IMR-90 (cell line): Measurements from ENCODE around the gene ESAM. TPM values are rescaled to one million over a fixed set of nuclear protein-coding genes. Genes with fewer than 3 reads are reported as not detected.
A peak's percentile ranks its signal among the peaks of the same experiment; 100 is the strongest.

ENCODE experiments used
- ATAC-seq: fragments of 200-7000 bp; cut with Tn5 transposase; 2 replicates; pipeline ENCODE4 v1.9.1; 2020; ENCODE audit warnings: low read depth, mild to moderate bottlenecking, moderate library complexity
- BruUV-seq: library from RNA; stranded (reverse); fragments of 400-500 nt; replicated peaks from 2 replicates; lab custom pipeline; 2021; lab: Mats Ljungman, UMichigan
- CTCF ChIA-PET: fragments of 300-600 bp; formaldehyde crosslinking; extraction: SDS; loops from one replicate; lab custom pipeline; 2021; ENCODE audit warnings: antibody characterized with exemption; lab: Yijun Ruan, JAX
- POLR2A ChIA-PET: fragments of 300-600 bp; sonication (Branson Sonifier 250); formaldehyde crosslinking; loops from one replicate; lab custom pipeline; 2022; ENCODE audit warnings: antibody characterized with exemption; ENCODE audit not compliant: unreplicated experiment; lab: Charles Lee
- DNase-seq: peaks from one replicate; pipeline ENCODE4 v3.0.0; 2013
- H2AFZ ChIP-seq: replicated peaks from 2 replicates; pipeline ENCODE3; 2013; ENCODE audit warnings: low read length, mild to moderate bottlenecking; ENCODE audit not compliant: poor library complexity
- H2AK5ac ChIP-seq: 2 replicates; pipeline ENCODE4 v1.6.1; 2013; ENCODE audit warnings: low read depth, low read length, inconsistent platforms
- H2AK9ac ChIP-seq: replicated peaks from 2 replicates; pipeline ENCODE3; 2013; ENCODE audit warnings: mild to moderate bottlenecking, low read depth, low read length, moderate library complexity; ENCODE audit not compliant: poor library complexity
- H2BK120ac ChIP-seq: 2 replicates; pipeline ENCODE4 v1.6.1; 2013; ENCODE audit warnings: low read depth, low read length, inconsistent platforms
- H2BK15ac ChIP-seq: 3 replicates; pipeline ENCODE4 v1.6.1; 2013; ENCODE audit warnings: low read depth, low read length, inconsistent platforms
- H2BK20ac ChIP-seq: 2 replicates; pipeline ENCODE4 v1.6.1; 2013; ENCODE audit warnings: low read depth, mild to moderate bottlenecking, inconsistent platforms, low read length, moderate library complexity
- H2BK5ac ChIP-seq: 2 replicates; pipeline ENCODE4 v1.6.1; 2013; ENCODE audit warnings: mild to moderate bottlenecking, low read depth, low read length, inconsistent platforms; ENCODE audit not compliant: poor library complexity, severe bottlenecking
- H3K14ac ChIP-seq: replicated peaks from 2 replicates; pipeline ENCODE4 v1.6.1; 2013; ENCODE audit warnings: low read depth, low read length, inconsistent platforms
- H3K18ac ChIP-seq: 2 replicates; pipeline ENCODE4 v1.6.1; 2013; ENCODE audit warnings: low read depth, low read length, control low read depth
- H3K23ac ChIP-seq: 2 replicates; pipeline ENCODE4 v1.6.1; 2013; ENCODE audit warnings: low read depth, low read length, inconsistent platforms
- H3K27ac ChIP-seq: 2 replicates; pipeline ENCODE4 v1.5.1; 2013; ENCODE audit warnings: mild to moderate bottlenecking, control low read depth, low read length; ENCODE audit not compliant: insufficient read depth
- H3K27me3 ChIP-seq: 2 replicates; pipeline ENCODE4 v1.6.1; 2013; ENCODE audit warnings: low read length; ENCODE audit not compliant: control insufficient read depth, insufficient read depth
- H3K36me3 ChIP-seq: 2 replicates; pipeline ENCODE4 v1.6.1; 2013; ENCODE audit warnings: low read length, mixed read lengths; ENCODE audit not compliant: control insufficient read depth, insufficient read depth
- H3K4ac ChIP-seq: 2 replicates; pipeline ENCODE4 v1.6.1; 2013; ENCODE audit warnings: low read depth, low read length, inconsistent platforms
- H3K4me1 ChIP-seq: 2 replicates; pipeline ENCODE4 v1.6.1; 2013; ENCODE audit warnings: low read length, mixed read lengths; ENCODE audit not compliant: control insufficient read depth, insufficient read depth
- H3K4me2 ChIP-seq: 2 replicates; pipeline ENCODE4 v1.6.1; 2013; ENCODE audit warnings: low read depth, mild to moderate bottlenecking, control low read depth, low read length, moderate library complexity
- H3K4me3 ChIP-seq: 2 replicates; pipeline ENCODE4 v1.5.1; 2013; ENCODE audit warnings: low read depth, mild to moderate bottlenecking, control low read depth, low read length, moderate library complexity; ENCODE audit not compliant: insufficient read depth
- H3K56ac ChIP-seq: 2 replicates; pipeline ENCODE4 v1.6.1; 2013; ENCODE audit warnings: low read length, inconsistent platforms; ENCODE audit not compliant: insufficient read depth; ENCODE audit errors: extremely low read depth
- H3K79me1 ChIP-seq, 2 experiments: 2 replicates each; pipeline ENCODE4 v1.6.1; 2013; ENCODE audit warnings: low read length in 2 of 2, inconsistent platforms in 1 of 2, low read depth in 1 of 2
- H3K9ac ChIP-seq: 2 replicates; pipeline ENCODE4 v1.6.1; 2013; ENCODE audit warnings: low read depth, low read length, control low read depth
- H3K9me1 ChIP-seq: 2 replicates; pipeline ENCODE4 v1.6.1; 2013; ENCODE audit warnings: low read length, inconsistent platforms; ENCODE audit not compliant: insufficient read depth
- H3K9me3 ChIP-seq: 2 replicates; pipeline ENCODE4 v1.6.1; 2013; ENCODE audit warnings: low read length; ENCODE audit not compliant: control insufficient read depth, insufficient read depth
- H4K20me1 ChIP-seq: 2 replicates; pipeline ENCODE4 v1.6.1; 2013; ENCODE audit warnings: low read length, inconsistent platforms; ENCODE audit not compliant: insufficient read depth
- H4K5ac ChIP-seq: 2 replicates; pipeline ENCODE4 v1.6.1; 2013; ENCODE audit warnings: mild to moderate bottlenecking, low read depth, low read length, control low read depth
- H4K8ac ChIP-seq, 2 experiments: 2 replicates each; pipeline ENCODE4 v1.6.1; 2013; ENCODE audit warnings: low read depth in 2 of 2, low read length in 2 of 2, control low read depth in 1 of 2, inconsistent platforms in 1 of 2
- H4K91ac ChIP-seq: 2 replicates; pipeline ENCODE4 v1.6.1; 2013; ENCODE audit warnings: low read depth, low read length, inconsistent platforms; ENCODE audit not compliant: insufficient read depth
- BHLHE40 ChIP-seq: fragments of 150-350 bp; IDR thresholded peaks from 2 replicates; pipeline ENCODE4 v1.6.1; 2016; ENCODE audit warnings: mild to moderate bottlenecking, low read depth, low read length
- CEBPB ChIP-seq: IDR thresholded peaks from 2 replicates; pipeline ENCODE4 v1.6.1; 2012; ENCODE audit warnings: low read depth, low read length, improper control_type of control experiment
- MAZ ChIP-seq: IDR thresholded peaks from 2 replicates; pipeline ENCODE4 v1.6.1; 2012; ENCODE audit warnings: low read depth, mild to moderate bottlenecking, low read length, improper control_type of control experiment, moderate library complexity, borderline replicate concordance
- RAD21 ChIP-seq: IDR thresholded peaks from 2 replicates; pipeline ENCODE4 v1.6.1; 2012; ENCODE audit warnings: low read length, improper control_type of control experiment
- RCOR1 ChIP-seq: IDR thresholded peaks from 2 replicates; pipeline ENCODE4 v1.6.1; 2012; ENCODE audit warnings: mild to moderate bottlenecking, low read length, improper control_type of control experiment; ENCODE audit not compliant: insufficient replicate concordance
- SMC3 ChIP-seq: fragments of 150-350 bp; IDR thresholded peaks from 2 replicates; pipeline ENCODE4 v1.6.1; 2016; ENCODE audit warnings: low read depth, mild to moderate bottlenecking, antibody characterized with exemption, low read length, moderate library complexity
- USF2 ChIP-seq: fragments of 150-350 bp; IDR thresholded peaks from 2 replicates; pipeline ENCODE4 v1.6.1; 2017; ENCODE audit warnings: mild to moderate bottlenecking, antibody characterized with exemption, low read length, low read depth
- WGBS, 2 experiments: methylation state at CpG; one replicate each; pipeline versions ENCODE4 v1.1.5 to v1.1.7; 2013; ENCODE audit warnings: missing lambda C conversion rate in 2 of 2; ENCODE audit not compliant: insufficient read length in 1 of 2; ENCODE audit errors: extremely low coverage in 2 of 2; 5-methylcytosine and 5-hydroxymethylcytosine counted together
- dilution Hi-C: fragments of 300-500 bp; cut with HindIII; formaldehyde crosslinking; loops from one replicate; pipeline ENCODE4 v1.14.3; 2018; ENCODE audit warnings: low sequenced_read_pairs; ENCODE audit not compliant: unreplicated experiment
- in situ Hi-C: fragments of 300-500 bp; cut with MboI; formaldehyde crosslinking; loops from 3 replicates; pipeline ENCODE4 v1.14.3; 2019; ENCODE audit warnings: low sequenced_read_pairs, inconsistent platforms, mixed read lengths
- intact Hi-C: fragments of 100-400 bp; cut with micrococcal nuclease; formaldehyde crosslinking; loops from 2 replicates; pipeline ENCODE4 v1.10.0; 2022
- polyA plus RNA-seq, 3 experiments: library from polyadenylated mRNA; depleted of rRNA; stranded (reverse); fragments of >200 nt; gene quantifications; 2 replicates each; pipeline ENCODE4 v1.2.3, GENCODE V29; 2012; ENCODE audit warnings: low replicate concordance in 1 of 3
- total RNA-seq: library from RNA; depleted of rRNA; stranded (reverse); fragments of >200 nt; gene quantifications from 2 replicates; pipeline ENCODE4 v1.2.3, GENCODE V29; 2012

ESAM gene
- total and polyA plus RNA-seq, 2 of the 4 experiments (the other 2 are of a cell fraction) = under 0.01 to 0.12 TPM

GRCh38 chr11:124751391-124751740 lies 10.7 kb downstream of the ESAM start:
- CTCF ChIA-PET = no interaction called here
- Histone ChIP-seq H4K20me1 (no peaks in the 10 kb centered on the region), H3K4me2 (no peak overlapping the region), H3K4me3 (no peak overlapping the region), H2BK5ac (no peak overlapping the region), H3K27ac (no peak overlapping the region), H2BK120ac (no peak overlapping the region), H3K18ac (no peak overlapping the region), H2AK5ac (no peak overlapping the region), H3K14ac (no peak overlapping the region), H4K8ac (no peak overlapping the region), H3K79me1 (no peaks in the 10 kb centered on the region), H3K9ac (no peak overlapping the region), H4K5ac (no peak overlapping the region), H3K23ac (no peak overlapping the region), H2AK9ac (peak overlapping the region; percentile 57), H3K56ac (no peak overlapping the region), H3K9me1 (peaks cover 26% of the 10 kb centered on the region), H2AFZ (peak overlapping the region; percentile 25), H3K9me3 (no peaks in the 10 kb centered on the region), H2BK20ac (no peak overlapping the region), H3K4me1 (peaks cover 14% of the 10 kb centered on the region), H2BK15ac (no peak overlapping the region), H4K91ac (no peak overlapping the region), H3K4ac (no peak overlapping the region), H3K36me3 (no peaks in the 10 kb centered on the region), H3K27me3 (no peaks in the 10 kb centered on the region; the same call in 1 of the 2 replicates)
- no peak for DNase-seq
- TF ChIP-seq MAZ (no peak), BHLHE40 (no peak), RCOR1 (no peak), USF2 (no peak), CEBPB (no peak), SMC3 (no peak), RAD21 (no peak)
- intact Hi-C loops (no loop called here), dilution Hi-C loops (no loop called here), in situ Hi-C loops (no loop called here)
- BruUV-seq = no TSS peak
- POLR2A ChIA-PET = no interaction called here
- WGBS, 2 experiments = 60% methylated on average over 7 of the region's 11 CpGs; no CpG with 5 or more reads in 1 of the 2 experiments
- ATAC-seq = no peak
